GM18909 (cell line): ENCODE data around the gene PAX6.

Experiments used
- ATAC-seq: cut with Tn5 transposase; IDR thresholded peaks from one replicate; pipeline ENCODE4 v1.9.1; 2021; ENCODE audit warnings: mild to moderate bottlenecking; ENCODE audit not compliant: unreplicated experiment, poor library complexity

Gene PAX6

GRCh38 chr11:31822927-31823643 lies 12.0 kb upstream of the PAX6 start:
- no peak for ATAC-seq

- ATAC-seq: no peak
These were observed 11.2 kb upstream of the PAX6 start for GRCh38 chr11:31822175-31822926.

DNA sequence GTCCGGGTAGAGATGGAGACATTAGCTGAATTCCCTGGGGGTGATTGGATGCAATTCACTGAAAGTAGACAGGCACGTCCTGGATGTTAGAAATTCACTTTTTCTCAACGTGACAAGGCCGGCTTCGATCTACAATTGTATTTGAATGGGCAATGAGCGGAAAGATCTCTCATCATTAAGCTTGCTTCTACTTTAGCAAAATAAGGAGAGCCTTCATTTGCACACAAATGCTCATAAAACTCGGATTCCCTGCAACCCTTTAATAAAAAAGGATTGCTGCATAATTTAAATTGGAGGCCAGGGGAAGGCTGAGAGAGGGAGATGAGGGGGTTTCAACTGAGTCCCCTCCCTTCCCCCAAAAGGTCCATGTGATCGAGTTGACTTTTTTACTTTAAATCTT lies 10.6 kb upstream of the PAX6 start:
- no peak for ATAC-seq

DNA sequence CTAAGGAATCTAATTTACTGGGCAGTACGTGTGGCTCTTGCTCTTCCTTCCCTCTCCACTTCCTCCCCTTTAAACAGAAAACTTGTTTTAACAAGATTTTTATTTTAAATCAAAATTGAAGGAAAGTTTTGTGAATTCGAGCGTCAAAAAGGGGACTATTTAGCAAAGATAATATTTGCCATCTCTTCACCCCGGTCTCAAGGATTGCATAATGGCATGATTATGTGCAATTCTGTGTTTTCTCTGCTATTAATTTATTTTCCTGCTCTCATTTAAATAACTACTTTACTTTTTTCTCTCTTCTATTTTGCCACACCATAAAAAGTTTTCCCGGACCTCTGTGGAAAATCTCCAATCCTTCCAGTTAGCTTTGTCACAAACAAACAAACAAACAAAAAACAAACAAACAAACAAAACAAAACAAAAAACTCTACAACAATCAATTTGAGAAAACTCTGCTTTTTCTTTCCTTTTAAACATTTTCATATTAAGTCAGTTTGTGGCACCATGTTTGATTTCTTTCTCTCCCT lies 10.2 kb upstream of the PAX6 start:
- ATAC-seq: no peak

- no peak for ATAC-seq
These were observed 9.3 kb upstream of the PAX6 start for GRCh38 chr11:31820438-31820818.

DNA sequence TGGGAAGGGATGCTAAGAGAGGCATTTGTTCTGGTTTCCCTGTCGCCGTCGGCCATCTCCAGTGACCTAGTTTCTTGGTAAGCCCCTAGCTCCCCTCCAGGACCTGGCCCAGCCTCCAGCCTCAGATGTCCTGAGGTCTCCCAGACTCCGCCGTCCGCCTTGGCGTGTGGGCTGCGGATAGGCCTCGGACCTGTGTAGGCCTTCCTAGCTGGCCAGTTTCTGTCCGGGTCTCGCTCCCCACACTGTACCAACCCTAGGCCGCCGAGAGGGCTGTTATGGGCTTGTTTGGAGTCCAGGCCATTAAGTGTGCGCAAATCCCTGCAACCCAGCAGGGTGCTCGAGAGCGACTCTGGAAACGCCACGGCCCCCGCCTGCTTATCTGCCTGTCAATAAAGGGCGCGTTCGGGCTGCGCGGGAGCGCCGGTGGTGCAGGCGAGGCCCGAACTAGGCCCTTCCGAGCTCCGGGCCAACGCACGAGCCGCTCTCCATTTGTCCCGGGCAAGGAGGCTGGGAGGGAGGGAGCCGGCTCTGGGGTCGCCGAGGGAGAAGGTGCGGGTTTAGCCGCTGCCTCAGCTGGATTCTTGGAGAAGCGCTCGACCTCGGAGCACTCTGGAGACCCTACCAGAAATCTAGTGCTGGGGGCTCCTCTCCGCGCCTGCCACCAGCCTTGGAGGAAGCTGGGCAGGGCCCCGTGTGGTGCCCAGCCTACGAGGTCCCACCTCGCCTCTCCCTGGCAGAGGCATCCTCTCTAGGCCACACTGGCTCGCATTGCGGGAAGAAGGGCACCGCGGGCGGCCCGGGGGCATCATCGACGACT lies 8.7 kb upstream of the PAX6 start:
- ATAC-seq: no peak

DNA sequence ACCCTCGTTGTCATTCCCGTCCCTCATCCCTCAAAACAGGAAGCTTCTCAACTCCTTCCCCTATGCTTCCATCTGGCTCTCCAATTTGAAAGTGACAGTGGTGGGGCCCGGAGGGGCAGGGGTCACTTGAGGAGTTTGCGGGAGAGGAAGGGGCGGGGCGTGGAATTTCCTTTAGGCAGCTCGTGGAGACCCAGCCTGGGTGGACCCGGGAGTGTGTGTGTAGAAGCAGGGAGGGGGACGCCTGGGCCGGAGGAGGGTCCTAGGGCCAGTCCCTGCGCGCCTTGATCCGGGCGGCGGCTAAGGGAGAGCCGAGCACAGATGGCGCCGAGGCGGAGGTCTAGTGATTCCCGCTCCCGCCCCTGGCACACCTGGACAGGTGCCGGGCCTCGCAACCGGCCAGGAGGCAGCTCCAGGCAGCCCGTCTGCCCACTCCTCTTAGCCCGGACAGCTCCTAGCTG lies 7.8 kb upstream of the PAX6 start:
- ATAC-seq: no peak

- ATAC-seq: no peak
These were observed 7.3 kb upstream of the PAX6 start for GRCh38 chr11:31818425-31818755.

- ATAC-seq: no peak
These were observed 6.7 kb upstream of the PAX6 start for GRCh38 chr11:31817621-31818424.

DNA sequence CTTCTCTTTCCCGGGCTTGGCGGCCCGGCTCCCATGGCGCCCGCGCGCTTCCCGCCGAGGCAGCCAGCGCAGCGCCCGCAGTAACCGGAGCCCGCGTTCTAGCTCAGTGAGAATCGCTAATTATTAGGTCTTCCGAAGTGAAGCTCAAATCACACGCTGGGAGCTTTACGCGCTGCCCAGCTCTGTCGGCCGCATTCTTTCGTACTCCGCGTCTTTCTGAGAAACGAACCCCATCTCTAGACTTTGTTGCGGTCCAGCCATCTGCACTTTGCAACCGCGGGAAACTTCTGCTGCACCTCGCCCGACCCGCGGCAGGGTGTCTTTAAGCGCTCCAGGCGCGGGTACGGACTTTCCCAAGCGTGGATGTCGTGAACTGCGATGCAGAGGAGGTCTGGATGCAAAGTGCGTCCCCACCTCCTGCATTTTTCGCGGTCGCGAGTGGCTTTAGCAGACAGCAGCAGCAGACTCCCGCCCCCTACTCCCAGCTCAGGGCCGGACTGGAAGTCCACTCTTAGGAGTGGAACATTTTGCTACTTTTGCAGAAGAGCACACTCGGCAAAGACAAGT lies 6.0 kb upstream of the PAX6 start:
- no peak for ATAC-seq

- no peak for ATAC-seq
These were observed 5.4 kb upstream of the PAX6 start for GRCh38 chr11:31816468-31817053.

DNA sequence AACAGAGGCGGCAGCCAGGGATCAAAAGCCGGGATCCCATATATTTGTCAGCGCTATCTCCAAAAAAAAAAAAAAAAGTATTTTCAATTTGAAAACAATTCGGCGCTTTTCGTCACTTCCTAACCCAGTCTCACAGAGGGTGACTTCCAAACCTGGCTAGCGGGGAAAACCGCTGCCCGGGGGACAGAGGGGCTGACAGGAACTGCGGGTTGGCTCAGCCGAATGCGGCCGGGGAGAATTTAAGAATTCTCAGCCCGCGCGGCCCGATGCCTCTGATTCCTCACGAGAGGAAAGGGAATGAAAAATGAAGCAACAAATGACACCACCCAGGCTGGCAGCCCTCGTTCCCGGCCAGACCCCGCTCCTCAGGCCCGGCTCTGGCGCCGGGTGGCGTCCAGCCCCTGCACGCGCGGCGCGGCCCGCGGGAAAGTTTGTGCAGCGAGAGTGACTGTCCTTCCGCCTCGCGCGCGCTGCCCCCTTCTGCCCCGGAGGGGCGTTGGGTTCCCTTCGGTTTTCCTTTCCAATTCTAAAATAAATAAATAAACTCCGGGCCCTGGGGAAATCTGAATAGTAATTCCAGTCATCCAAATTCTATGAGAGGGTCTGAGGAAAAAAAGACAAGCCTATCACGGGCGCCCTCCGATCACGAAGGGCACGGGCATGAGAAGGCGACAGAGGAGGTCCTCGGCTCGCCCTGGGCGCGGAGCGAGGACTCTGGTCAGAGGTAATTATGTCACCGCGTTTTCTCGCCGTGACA lies 4.8 kb upstream of the PAX6 start:
- ATAC-seq: no peak

GRCh38 chr11:31814176-31814868 lies 3.2 kb upstream of the PAX6 start:
- ATAC-seq: no peak

DNA sequence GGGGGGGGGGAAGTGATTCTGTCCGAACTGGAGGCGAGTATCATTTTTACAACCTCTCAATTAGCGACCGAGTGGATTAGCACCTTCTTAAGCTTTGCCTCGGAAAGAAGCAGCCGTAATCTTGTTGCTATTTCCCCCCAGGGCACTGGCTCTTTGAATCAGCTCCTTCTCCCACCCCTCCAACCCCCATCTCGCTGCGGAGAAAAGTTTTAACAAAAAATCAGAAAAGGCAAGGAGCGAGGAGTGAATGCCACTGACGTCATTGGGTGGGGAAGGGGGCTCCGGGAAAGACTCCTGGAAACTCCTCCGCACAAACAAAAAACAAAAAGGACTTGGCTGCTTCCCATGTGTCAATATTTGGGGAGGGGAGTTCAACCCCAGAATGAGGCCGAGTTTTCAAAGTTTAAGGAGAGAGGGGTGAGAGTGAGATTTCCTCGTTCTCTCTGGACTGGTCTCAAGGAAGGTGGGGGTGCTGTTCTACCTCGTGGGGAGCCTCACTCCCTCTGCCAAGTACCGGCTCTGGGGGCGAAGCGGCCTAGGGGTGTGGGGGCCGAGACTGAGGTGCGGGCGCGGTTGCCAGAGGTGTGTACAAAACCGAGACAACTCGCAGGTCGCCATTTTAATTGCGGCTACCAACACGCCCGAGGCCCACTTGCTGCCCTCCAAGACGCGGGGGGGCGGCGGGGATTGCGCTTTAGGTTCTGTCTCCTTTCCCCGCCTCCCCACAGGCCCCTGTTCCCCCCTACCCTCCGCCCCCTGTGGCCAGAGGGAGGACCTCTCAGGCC lies 2.5 kb upstream of the PAX6 start:
- no peak for ATAC-seq

DNA sequence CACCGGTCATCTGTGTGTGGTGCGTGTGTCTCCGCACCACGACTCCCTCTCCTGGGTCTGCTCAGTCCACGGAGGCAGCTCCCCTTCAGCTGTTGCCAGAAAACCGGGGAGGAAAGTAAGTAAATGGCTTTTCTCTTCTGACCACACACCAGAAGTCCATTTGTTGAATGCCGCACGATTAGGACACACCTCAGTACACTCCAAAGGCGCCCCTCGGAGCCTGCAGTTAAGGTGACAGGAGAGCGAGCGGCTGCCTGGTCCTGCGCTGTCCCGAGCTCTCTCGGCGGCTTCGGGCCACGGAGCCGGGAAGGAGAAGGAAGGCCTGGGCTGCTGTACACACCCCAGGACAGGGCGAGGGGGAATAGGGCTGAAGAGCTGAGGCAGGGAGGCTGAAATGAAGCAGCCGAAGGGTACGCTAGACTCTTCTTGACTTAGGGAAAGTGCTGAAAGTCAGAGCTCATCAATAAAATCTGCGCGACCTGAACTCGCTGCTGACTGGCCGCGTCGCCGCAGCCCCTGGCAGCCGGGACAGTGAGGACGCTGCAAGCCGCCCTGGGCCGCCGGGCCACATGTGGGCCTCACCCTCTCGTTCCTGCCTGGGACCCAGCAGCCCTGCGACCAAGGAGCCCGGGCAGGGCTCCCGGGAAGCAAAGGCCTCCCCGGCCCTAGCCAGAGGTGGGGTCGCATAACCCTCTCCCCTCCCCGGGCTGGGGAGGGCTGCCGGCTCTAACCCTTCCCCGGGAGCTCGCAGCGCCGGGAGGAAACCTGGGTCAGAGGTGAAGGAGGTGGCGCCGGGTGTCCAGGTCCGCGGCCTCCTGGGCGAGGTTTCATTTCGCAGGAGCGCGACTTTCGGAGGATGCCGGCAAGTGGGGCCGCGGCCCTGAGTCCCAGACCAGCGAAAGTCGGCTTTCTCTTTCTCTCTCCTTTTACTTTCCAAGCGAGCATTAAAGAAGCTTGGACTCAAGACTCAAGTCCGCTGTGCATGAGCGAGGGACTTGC lies 1.6 kb upstream of the PAX6 start:
- no peak for ATAC-seq
